Ascending aorta (tissue), 2 donors: Measurements from ENCODE around the gene RBMS3. TPM values are rescaled to one million over a fixed set of nuclear protein-coding genes. Genes with fewer than 3 reads are reported as not detected.

Source experiments
- DNase-seq, 2 donors: peaks; one replicate each; pipeline ENCODE4 v3.0.0-alpha.2; 2019; ENCODE audit warnings: low spot score in 2 of 2
- H3K27ac ChIP-seq, 2 donors: fragments of 200-600 bp; sonication (generic); one replicate each; pipeline ENCODE4 v1.5.1; 2016 to 2017; ENCODE audit warnings: mild to moderate bottlenecking in 1 of 2
- H3K27me3 ChIP-seq: fragments of 200-600 bp; sonication (generic); one replicate; pipeline ENCODE4 v1.5.1; 2017
- H3K36me3 ChIP-seq, 2 donors: fragments of 200-600 bp; sonication (generic); one replicate each; pipeline ENCODE4 v1.5.1; 2016
- H3K4me1 ChIP-seq, 2 donors: fragments of 200-600 bp; sonication (generic); one replicate each; pipeline ENCODE4 v1.5.1; 2016 to 2017; ENCODE audit warnings: mild to moderate bottlenecking in 1 of 2
- H3K4me3 ChIP-seq, 2 donors: fragments of 200-600 bp; sonication (generic); one replicate each; pipeline ENCODE4 v1.5.1; 2016 to 2017; ENCODE audit warnings: mild to moderate bottlenecking in 1 of 2
- H3K9me3 ChIP-seq, 2 donors: fragments of 200-600 bp; sonication (generic); one replicate each; pipeline ENCODE4 v1.5.1; 2016
- CTCF ChIP-seq, 3 experiments: fragments of 200-600 bp in 2 of 3; fragments of 450-650 bp in 1 of 3; sonication (generic) in 2 of 3; IDR thresholded peaks; one replicate each; pipeline ENCODE4 v1.5.1; 2016 to 2019; ENCODE audit warnings: antibody characterized with exemption in 3 of 3, mild to moderate bottlenecking in 1 of 3, moderate library complexity in 1 of 3
- intact Hi-C: fragments of 100-400 bp; cut with DNase I; formaldehyde crosslinking; loops from one replicate; pipeline ENCODE4 v1.15.1; 2023
- total RNA-seq: library from RNA; depleted of rRNA; stranded (reverse); fragments of >200 nt; gene quantifications from one replicate; pipeline ENCODE4 v1.1.0, GENCODE V29; 2016

The RBMS3 gene
- total RNA-seq, 1 donor from 2014 or later, result 65.8 TPM

GRCh38 chr3:29497282-29497681 is 216.4 kb downstream of the RBMS3 start:
- intact Hi-C loops, result loop anchor here (10.0 kb wide), 1 partner anchor 62 kb away; no protein-coding TSS in a partner anchor
- no peak overlapping the region for H3K4me3 ChIP-seq
- no peaks in the 10 kb centered on the region for H3K27me3 ChIP-seq
- peaks cover 0 to 3% of the 10 kb centered on the region in 2 donors for H3K4me1 ChIP-seq
- TF ChIP-seq CTCF (IDR thresholded peaks at IDR 0.05), result no peak
- no peak overlapping the region for H3K27ac ChIP-seq
- H3K9me3 ChIP-seq, result no peaks in the 10 kb centered on the region
- no peak for DNase-seq
- H3K36me3 ChIP-seq, result no peaks in the 10 kb centered on the region

- intact Hi-C loops, result no loop called here
- Histone ChIP-seq H3K4me3 (no peak overlapping the region), H3K9me3 (no peaks in the 10 kb centered on the region), H3K36me3 (no peaks in the 10 kb centered on the region), H3K27me3 (no peaks in the 10 kb centered on the region), H3K4me1 (peaks cover 0 to 26% of the 10 kb centered on the region in 2 donors), H3K27ac (peak overlapping the region; percentile 49 to 61)
- DNase-seq, result no peak
- no peak for TF ChIP-seq CTCF (IDR thresholded peaks at IDR 0.05)
These were observed 221.9 kb downstream of the RBMS3 start for GRCh38 chr3:29502771-29503170.

GRCh38 chr3:29503314-29503713 is 222.4 kb downstream of the RBMS3 start:
- no peak for DNase-seq
- TF ChIP-seq CTCF (IDR thresholded peaks at IDR 0.05), result no peak
- Histone ChIP-seq H3K27ac (peak overlapping the region; percentile 49 to 61), H3K4me1 (peaks cover 0 to 29% of the 10 kb centered on the region in 2 donors), H3K4me3 (no peak overlapping the region), H3K27me3 (no peaks in the 10 kb centered on the region), H3K36me3 (no peaks in the 10 kb centered on the region), H3K9me3 (no peaks in the 10 kb centered on the region)
- intact Hi-C loops, result no loop called here

DNA sequence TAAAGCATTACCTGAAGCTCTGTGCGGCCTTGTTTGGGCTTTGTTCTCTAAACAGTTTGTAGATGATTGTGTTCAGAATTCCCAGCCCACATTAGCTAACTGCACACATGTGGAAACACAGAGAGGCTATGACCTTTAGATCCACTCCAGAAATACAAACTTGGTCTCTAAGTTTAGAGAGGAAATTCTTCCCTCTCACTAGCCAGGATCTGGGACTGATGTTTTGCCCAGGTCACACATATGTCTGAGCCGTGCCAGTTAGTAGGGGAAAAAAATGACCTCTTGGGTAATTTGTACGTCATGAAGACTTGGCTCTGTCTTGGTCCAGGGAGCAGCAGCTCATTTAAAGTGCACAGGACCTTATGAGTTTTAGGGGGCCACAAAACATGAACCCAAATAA is 223.1 kb downstream of the RBMS3 start:
- Histone ChIP-seq H3K36me3 (no peaks in the 10 kb centered on the region), H3K4me3 (no peak overlapping the region), H3K27me3 (no peaks in the 10 kb centered on the region), H3K9me3 (no peaks in the 10 kb centered on the region), H3K27ac (peak overlapping the region; percentile 49 to 61), H3K4me1 (peaks cover 0 to 29% of the 10 kb centered on the region in 2 donors)
- TF ChIP-seq CTCF (IDR thresholded peaks at IDR 0.05), result no peak
- peak in 1 of 2 donors; percentile 76 for DNase-seq
- intact Hi-C loops, result no loop called here

DNA sequence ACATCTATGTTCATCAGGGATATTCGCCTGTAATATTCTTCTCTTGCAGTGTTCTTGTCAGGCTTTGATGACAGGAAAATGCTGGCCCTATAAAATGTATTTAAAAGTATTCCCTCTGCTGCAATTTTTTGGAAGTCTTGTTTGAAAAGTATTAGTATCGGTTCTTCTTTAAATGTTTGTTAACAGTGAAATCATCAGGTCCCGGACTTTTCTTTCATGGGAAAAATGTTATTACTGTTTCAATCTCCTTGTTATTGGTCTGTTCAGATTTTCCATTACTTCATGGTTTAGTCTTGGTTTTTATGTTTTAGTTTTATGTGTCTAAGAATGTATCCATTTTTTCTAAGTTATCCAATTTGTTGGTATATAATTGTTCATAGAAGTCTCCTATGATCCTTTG is 225.6 kb downstream of the RBMS3 start:
- TF ChIP-seq CTCF (IDR thresholded peaks at IDR 0.05), result no peak
- Histone ChIP-seq H3K4me3 (no peak overlapping the region), H3K4me1 (peaks cover 0 to 31% of the 10 kb centered on the region in 2 donors), H3K27me3 (no peaks in the 10 kb centered on the region), H3K27ac (peak overlapping the region in 1 of 2 donors; percentile 16), H3K36me3 (no peaks in the 10 kb centered on the region), H3K9me3 (no peaks in the 10 kb centered on the region)
- intact Hi-C loops, result no loop called here
- DNase-seq, result no peak

GRCh38 chr3:29511701-29512100 is 230.8 kb downstream of the RBMS3 start:
- H3K9me3 ChIP-seq, result no peaks in the 10 kb centered on the region
- intact Hi-C loops, result no loop called here
- no peaks in the 10 kb centered on the region for H3K27me3 ChIP-seq
- H3K27ac ChIP-seq, result no peak overlapping the region
- H3K4me3 ChIP-seq, result no peak overlapping the region
- peaks cover 13 to 38% of the 10 kb centered on the region in 2 donors for H3K4me1 ChIP-seq
- no peaks in the 10 kb centered on the region for H3K36me3 ChIP-seq
- TF ChIP-seq CTCF (IDR thresholded peaks at IDR 0.05), result no peak
- DNase-seq, result no peak
